ENCODE results near the gene CNTN4. TPM values are rescaled to one million over a fixed set of nuclear protein-coding genes. Genes with fewer than 3 reads are reported as not detected.

Gene CNTN4
- polyA plus RNA-seq, 1 experiment, result not detected

DNA sequence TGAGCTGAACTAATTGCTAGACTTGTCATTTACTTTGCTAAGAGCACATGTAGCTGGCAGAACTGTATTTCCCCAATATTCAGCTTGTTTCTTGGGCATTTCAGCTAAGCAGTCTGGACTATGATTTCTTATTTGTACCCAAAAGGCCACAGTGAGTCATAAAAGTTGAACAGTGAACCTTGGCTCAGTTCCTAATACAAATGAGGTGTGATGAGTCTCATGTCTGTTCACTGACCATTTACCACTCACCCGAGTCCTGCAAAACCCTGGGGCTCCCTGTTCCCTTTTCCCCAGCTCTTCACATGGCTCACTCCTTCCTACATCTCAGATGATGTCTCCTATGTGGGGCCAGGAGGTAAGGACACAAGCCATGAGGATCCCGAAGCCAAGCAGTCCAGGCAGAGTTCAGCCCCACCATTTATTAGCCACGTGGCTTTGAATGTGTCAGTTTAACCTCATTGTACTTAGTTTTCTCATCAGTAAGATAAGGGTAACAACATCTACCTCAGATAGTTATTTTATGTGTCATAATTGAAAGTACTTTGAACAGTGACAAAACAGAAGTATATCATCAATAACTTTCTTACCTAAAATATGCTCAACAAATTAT, 772.2 kb downstream of the CNTN4 start:
- CTCF ChIA-PET, result no interaction called here
- TF ChIP-seq, protein P1, sequence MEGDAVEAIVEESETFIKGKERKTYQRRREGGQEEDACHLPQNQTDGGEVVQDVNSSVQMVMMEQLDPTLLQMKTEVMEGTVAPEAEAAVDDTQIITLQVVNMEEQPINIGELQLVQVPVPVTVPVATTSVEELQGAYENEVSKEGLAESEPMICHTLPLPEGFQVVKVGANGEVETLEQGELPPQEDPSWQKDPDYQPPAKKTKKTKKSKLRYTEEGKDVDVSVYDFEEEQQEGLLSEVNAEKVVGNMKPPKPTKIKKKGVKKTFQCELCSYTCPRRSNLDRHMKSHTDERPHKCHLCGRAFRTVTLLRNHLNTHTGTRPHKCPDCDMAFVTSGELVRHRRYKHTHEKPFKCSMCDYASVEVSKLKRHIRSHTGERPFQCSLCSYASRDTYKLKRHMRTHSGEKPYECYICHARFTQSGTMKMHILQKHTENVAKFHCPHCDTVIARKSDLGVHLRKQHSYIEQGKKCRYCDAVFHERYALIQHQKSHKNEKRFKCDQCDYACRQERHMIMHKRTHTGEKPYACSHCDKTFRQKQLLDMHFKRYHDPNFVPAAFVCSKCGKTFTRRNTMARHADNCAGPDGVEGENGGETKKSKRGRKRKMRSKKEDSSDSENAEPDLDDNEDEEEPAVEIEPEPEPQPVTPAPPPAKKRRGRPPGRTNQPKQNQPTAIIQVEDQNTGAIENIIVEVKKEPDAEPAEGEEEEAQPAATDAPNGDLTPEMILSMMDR (IDR thresholded peaks at IDR 0.05; ENCODE audit: low read depth, low read length), result no peak
- Histone ChIP-seq H3K9me3 (ENCODE audit: control insufficient read depth, insufficient read depth, low read length) (peaks cover 3% of the 10 kb centered on the region; the same call in 1 of the 2 replicates), H3K27ac (ENCODE audit: low read depth, low read length) (no peak overlapping the region), H3K27me3 (ENCODE audit: control insufficient read depth, insufficient read depth, low read length) (no peaks in the 10 kb centered on the region), H3K4me3 (ENCODE audit: low read depth, low read length) (no peak overlapping the region)
- POLR2A ChIA-PET, result no interaction called here
- no peak for DNase-seq (ENCODE audit: low read depth, low spot score)

DNA sequence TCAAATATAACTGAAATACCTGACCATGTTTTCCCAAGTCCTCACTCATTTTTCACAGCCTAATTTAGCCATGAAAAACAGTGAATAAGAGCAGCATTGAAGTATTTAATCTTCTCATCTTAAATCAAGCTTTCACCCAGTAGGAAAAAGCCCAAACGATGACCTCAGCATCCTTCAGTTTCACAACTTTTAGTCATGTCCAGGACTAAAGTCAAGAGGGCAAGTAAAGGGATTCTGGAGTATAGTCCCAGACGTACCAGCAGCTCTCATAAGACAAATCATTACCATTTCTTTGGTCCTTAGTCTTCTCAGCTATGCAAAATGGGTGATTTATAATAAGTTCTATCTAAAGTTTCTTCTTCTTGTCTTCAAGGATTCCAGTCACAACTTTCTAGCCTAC, 774.2 kb downstream of the CNTN4 start:
- CTCF ChIA-PET, result no interaction called here
- Histone ChIP-seq H3K27ac (ENCODE audit: low read depth, low read length) (no peak overlapping the region), H3K4me3 (ENCODE audit: low read depth, low read length) (no peak overlapping the region), H3K9me3 (ENCODE audit: control insufficient read depth, insufficient read depth, low read length) (peaks cover 3% of the 10 kb centered on the region; the same call in 1 of the 2 replicates), H3K27me3 (ENCODE audit: control insufficient read depth, insufficient read depth, low read length) (no peaks in the 10 kb centered on the region)
- POLR2A ChIA-PET, result no interaction called here
- no peak for DNase-seq (ENCODE audit: low read depth, low spot score)
- TF ChIP-seq, protein P1 (IDR thresholded peaks at IDR 0.05; ENCODE audit: low read depth, low read length), result no peak

DNA sequence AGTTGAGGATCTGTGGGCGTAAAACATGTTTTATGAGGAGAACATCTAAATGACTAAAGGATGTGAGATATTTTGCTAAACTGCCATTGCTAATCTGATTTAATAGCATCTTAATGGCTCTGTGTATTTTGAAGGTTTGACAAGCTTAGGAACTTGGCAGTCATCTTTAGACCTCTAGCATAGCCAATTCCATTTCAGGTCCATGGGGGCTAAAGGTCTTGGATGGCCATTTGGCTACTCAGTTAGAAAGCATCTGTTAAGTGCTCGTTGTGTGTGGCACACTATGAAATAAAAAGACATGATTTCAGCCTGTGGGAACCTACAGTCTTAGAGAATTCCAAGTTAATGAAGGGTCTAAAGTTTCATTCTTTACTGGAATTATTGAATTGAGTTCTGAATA, 775.3 kb downstream of the CNTN4 start:
- ChIA-PET CTCF (no interaction called here), POLR2A (no interaction called here)
- Histone ChIP-seq H3K4me3 (ENCODE audit: low read depth, low read length) (no peak overlapping the region), H3K27ac (ENCODE audit: low read depth, low read length) (no peak overlapping the region), H3K27me3 (ENCODE audit: control insufficient read depth, insufficient read depth, low read length) (no peaks in the 10 kb centered on the region), H3K9me3 (ENCODE audit: control insufficient read depth, insufficient read depth, low read length) (peaks cover 3% of the 10 kb centered on the region; the same call in 1 of the 2 replicates)
- no peak for DNase-seq (ENCODE audit: low read depth, low spot score)
- TF ChIP-seq, protein P1 (IDR thresholded peaks at IDR 0.05; ENCODE audit: low read depth, low read length), result no peak

DNA sequence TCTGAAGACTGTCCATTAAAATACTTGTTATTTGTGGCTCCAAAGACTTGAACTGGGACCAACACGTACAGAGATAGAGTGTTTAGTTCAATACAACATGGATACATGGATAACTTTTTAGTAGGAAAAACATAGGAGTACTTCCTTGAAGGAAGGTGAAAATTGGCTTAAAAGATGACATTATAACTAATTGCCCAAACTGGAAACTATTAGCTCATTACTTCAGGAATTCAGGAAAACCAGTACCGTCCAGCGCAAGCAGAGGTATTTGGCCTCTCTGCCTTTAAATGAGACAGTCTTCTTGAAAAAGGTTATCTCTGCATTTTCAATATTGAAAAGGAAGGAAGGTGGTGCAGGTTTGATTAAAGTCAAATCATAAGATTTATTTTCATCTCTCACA, 777.0 kb downstream of the CNTN4 start:
- Histone ChIP-seq H3K4me3 (ENCODE audit: low read depth, low read length) (no peak overlapping the region), H3K27me3 (ENCODE audit: control insufficient read depth, insufficient read depth, low read length) (no peaks in the 10 kb centered on the region), H3K9me3 (ENCODE audit: control insufficient read depth, insufficient read depth, low read length) (peaks cover 8% of the 10 kb centered on the region), H3K27ac (ENCODE audit: low read depth, low read length) (no peak overlapping the region)
- no peak for DNase-seq (ENCODE audit: low read depth, low spot score)
- ChIA-PET CTCF (no interaction called here), POLR2A (no interaction called here)
- TF ChIP-seq, protein P1 (IDR thresholded peaks at IDR 0.05; ENCODE audit: low read depth, low read length), result no peak

DNA sequence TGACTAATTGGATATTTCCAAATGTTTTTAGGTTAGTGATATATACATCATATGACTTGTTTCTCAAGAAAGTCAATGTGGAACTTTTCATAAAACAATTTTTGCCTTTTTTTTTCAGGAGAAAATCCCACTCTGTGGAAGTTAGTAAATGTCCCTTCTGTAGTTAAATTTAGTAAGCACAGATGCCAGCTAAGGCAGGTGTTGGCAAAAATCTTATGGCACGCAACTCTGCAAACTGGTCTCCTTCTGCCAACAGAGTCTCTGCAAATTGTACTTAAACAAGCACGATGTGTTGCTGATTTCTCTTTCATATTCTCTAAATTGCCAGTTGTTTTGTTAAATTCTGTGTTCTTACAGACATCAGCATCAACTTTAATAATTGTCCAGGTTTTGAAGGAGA, 777.7 kb downstream of the CNTN4 start:
- TF ChIP-seq, protein P1 (IDR thresholded peaks at IDR 0.05; ENCODE audit: low read depth, low read length), result no peak
- H3K27me3 ChIP-seq (ENCODE audit: control insufficient read depth, insufficient read depth, low read length), result no peaks in the 10 kb centered on the region
- no peak overlapping the region for H3K27ac ChIP-seq (ENCODE audit: low read depth, low read length)
- POLR2A ChIA-PET, result no interaction called here
- H3K4me3 ChIP-seq (ENCODE audit: low read depth, low read length), result no peak overlapping the region
- CTCF ChIA-PET, result no interaction called here
- no peak for DNase-seq (ENCODE audit: low read depth, low spot score)
- peaks cover 5% of the 10 kb centered on the region for H3K9me3 ChIP-seq (ENCODE audit: control insufficient read depth, insufficient read depth, low read length)
